NCI-H2107 treated with DMSO at 0.1 percent for 48 hours (cell line): ENCODE data around the gene ARV1.
"Not testable (repeated sequence)": the region's sequence is repeated elsewhere in the genome, so short reads cannot be mapped to it uniquely, and the experiment has no call there.

ENCODE experiments used
- DNase-seq: peaks from one replicate; lab custom pipeline; 2025; ENCODE audit not compliant: unreplicated experiment; lab: John Stamatoyannopoulos, UW

Gene ARV1

GRCh38 chr1:231040800-231041718 lies 62.2 kb downstream of the ARV1 start:
- no peak for DNase-seq

GRCh38 chr1:231041719-231042261 lies 62.9 kb downstream of the ARV1 start:
- DNase-seq = no peak

DNA sequence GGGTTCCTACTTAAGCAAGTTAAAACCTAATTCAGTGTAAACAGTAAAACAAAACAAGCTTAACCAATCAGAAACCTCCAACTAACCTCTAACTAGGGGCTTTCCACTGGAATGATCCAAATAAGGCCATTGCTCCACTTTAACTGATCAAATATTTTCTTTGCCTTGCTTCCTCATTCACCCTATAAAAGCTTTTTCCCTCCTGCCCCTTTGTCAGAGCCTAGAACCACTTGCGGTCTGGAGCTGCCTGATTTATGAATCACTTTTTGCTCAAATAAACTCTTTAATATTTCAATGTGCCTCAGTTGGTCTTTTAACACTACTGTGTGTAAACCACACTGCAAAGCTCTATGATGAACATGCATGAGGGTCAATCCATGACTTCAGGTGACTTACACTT lies 65.7 kb downstream of the ARV1 start:
- no peak for DNase-seq

DNA sequence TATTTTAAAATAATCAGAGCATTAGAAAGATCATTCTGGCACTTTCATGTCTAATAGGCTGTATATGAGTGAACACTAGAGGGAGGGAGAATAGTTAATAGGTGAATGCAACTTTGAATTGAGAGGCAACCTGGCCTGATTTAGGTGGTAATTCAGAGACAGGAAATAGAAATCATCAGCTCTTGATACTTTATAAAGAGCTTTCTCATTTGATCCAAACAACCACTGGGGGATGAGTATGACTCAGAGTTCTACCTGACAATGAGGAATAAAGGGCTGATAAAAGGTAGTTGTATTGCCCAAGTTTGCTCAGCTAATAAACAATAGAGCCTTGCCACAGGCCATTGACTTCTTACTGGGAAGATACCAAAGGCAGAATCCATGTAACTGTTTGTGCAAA lies 66.4 kb downstream of the ARV1 start:
- DNase-seq = no peak

GRCh38 chr1:231045921-231046729 lies 67.2 kb downstream of the ARV1 start:
- DNase-seq = not testable (repeated sequence)

DNA sequence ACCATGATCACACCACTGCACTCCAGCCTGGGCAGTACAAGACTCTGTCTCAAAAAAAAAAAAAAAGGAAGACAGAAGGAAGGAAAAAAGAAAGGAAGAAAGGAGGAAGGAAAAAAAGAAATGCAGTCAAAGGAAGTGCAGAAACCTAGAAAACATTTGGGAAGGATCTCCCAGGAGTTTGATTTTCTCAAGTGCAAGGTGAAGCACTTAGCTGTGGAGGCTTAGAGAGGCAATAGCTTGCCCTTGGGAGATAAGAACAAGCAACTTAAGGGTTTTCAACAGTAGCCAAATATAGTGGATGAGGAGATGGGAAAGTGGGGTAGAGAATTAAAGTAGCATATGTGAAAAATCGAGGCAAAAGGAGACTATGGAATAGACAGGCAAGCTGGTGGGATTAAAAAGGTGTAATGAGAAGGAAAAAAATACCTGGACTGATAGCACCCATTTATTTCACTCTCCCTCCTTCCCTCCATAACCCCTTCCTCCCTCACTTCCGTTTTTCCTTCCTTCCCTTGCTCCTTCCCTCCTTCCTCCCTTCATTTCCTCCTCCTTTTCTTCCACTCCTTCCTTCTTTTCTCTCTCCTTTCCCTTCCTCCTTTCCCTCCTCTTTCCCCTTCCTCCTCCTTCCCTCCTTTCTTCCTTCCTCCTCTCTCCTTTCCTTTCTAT lies 68.0 kb downstream of the ARV1 start:
- DNase-seq = no peak

GRCh38 chr1:231047529-231047928 lies 68.6 kb downstream of the ARV1 start:
- DNase-seq = not testable (repeated sequence)

- not testable (repeated sequence) for DNase-seq
These were observed 69.5 kb downstream of the ARV1 start for GRCh38 chr1:231048419-231048818.

DNA sequence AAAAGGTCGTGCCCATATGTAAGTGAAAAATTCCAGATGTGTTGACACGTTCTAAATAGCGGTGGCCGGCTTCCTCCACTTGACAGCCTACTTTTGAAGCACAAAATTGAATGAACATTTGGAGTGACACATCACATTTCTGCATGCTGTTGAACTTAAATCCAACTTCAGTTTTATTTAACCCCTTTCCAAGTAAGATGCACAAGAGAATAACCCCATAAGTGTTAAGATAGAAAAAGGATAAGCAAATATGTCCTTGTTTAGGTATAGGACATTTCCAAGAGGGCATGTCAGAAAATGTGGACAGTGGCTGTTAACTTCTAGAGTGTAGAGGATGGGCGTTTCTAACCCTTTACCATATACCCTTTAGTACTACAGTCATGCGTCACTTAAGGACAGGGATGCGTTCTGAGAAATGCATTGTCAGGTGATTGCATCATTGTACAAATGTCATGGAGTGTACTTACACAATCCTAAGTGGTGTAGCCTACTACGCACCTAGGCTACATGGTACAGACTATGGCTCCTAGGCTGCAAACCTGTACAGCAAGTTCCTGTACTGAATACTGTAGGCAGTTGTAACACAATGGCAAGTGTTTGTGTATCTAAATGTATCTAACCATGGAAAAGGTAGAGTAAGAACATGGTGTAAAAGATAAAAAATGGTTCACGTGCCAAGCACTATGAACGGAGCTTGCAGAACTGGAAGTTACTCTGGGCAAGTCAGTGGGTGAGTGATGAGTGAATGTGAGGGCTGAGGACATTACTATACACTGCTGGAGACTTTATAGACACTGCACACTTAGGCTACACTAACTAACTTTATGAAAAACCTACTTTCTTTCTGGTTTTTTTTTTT lies 70.5 kb downstream of the ARV1 start:
- DNase-seq = no peak
